Neuronal stem cell (in vitro differentiated cells): ENCODE data around the gene FAM9B.

Experiments
- DNase-seq: peaks from one replicate; pipeline ENCODE4 v3.0.0-alpha.2; 2013; ENCODE audit warnings: low spot score
- H2AFZ ChIP-seq: one replicate; pipeline ENCODE4 v1.6.1; 2013; ENCODE audit warnings: mild to moderate bottlenecking, low read length, inconsistent platforms
- H2AK5ac ChIP-seq: 2 replicates; pipeline ENCODE4 v1.6.1; 2013; ENCODE audit warnings: low read depth, mild to moderate bottlenecking, inconsistent platforms, low read length, moderate library complexity, mixed read lengths
- H2BK120ac ChIP-seq: 2 replicates; pipeline ENCODE4 v1.6.1; 2013; ENCODE audit warnings: low read depth, mild to moderate bottlenecking, inconsistent platforms, low read length, moderate library complexity, mixed read lengths
- H2BK12ac ChIP-seq: one replicate; pipeline ENCODE4 v1.6.1; 2013; ENCODE audit warnings: low read length, inconsistent platforms
- H2BK15ac ChIP-seq: 2 replicates; pipeline ENCODE4 v1.6.1; 2013; ENCODE audit warnings: mild to moderate bottlenecking, low read length, inconsistent platforms, mixed read lengths
- H2BK5ac ChIP-seq: one replicate; pipeline ENCODE4 v1.6.1; 2013; ENCODE audit warnings: inconsistent platforms, mild to moderate bottlenecking, low read length, moderate library complexity
- H3K14ac ChIP-seq: one replicate; pipeline ENCODE4 v1.6.1; 2013; ENCODE audit warnings: low read length, inconsistent platforms
- H3K18ac ChIP-seq: 2 replicates; pipeline ENCODE4 v1.6.1; 2013; ENCODE audit warnings: low read length, inconsistent platforms
- H3K23ac ChIP-seq: 2 replicates; pipeline ENCODE4 v1.6.1; 2013; ENCODE audit warnings: low read depth, mild to moderate bottlenecking, mixed read lengths, low read length, inconsistent platforms; ENCODE audit not compliant: poor library complexity
- H3K27ac ChIP-seq: replicated peaks from 3 replicates; pipeline ENCODE4 v1.5.1; 2013; ENCODE audit warnings: low read length, inconsistent platforms
- H3K27me3 ChIP-seq, 3 experiments: 2 replicates each; pipeline ENCODE4 v1.6.1; 2013; ENCODE audit warnings: low read length in 3 of 3, mild to moderate bottlenecking in 2 of 3, inconsistent platforms in 1 of 3, low read depth in 1 of 3, mixed read lengths in 1 of 3, moderate library complexity in 1 of 3; ENCODE audit not compliant: control insufficient read depth in 3 of 3, insufficient read depth in 3 of 3
- H3K36me3 ChIP-seq, 2 donors: replicated peaks in 1 of 2; 2 replicates each; pipeline ENCODE4 v1.6.1; 2013; ENCODE audit warnings: low read length in 2 of 2; ENCODE audit not compliant: control insufficient read depth in 2 of 2, insufficient read depth in 2 of 2
- H3K4ac ChIP-seq: 2 replicates; pipeline ENCODE4 v1.6.1; 2013; ENCODE audit warnings: inconsistent platforms, mild to moderate bottlenecking, low read length, moderate library complexity
- H3K4me1 ChIP-seq, 2 donors: 1 replicate in 1 of 2; 2 replicates in 1 of 2; pipeline ENCODE4 v1.6.1; 2013; ENCODE audit warnings: low read length in 2 of 2, low read depth in 1 of 2; ENCODE audit not compliant: control insufficient read depth in 2 of 2, insufficient read depth in 1 of 2
- H3K4me2 ChIP-seq: one replicate; pipeline ENCODE4 v1.6.1; 2013; ENCODE audit warnings: mild to moderate bottlenecking, low read length, inconsistent platforms; ENCODE audit not compliant: insufficient read depth, poor library complexity, severe bottlenecking
- H3K4me3 ChIP-seq, 2 donors: 2 replicates each; pipeline ENCODE4 v1.5.1; 2013; ENCODE audit warnings: low read length in 2 of 2, mild to moderate bottlenecking in 2 of 2, inconsistent platforms in 1 of 2, moderate library complexity in 1 of 2
- H3K79me1 ChIP-seq: one replicate; pipeline ENCODE4 v1.6.1; 2013; ENCODE audit warnings: low read depth, mild to moderate bottlenecking, inconsistent platforms, low read length, moderate library complexity
- H3K9ac ChIP-seq: one replicate; pipeline ENCODE4 v1.6.1; 2013; ENCODE audit warnings: mild to moderate bottlenecking, low read depth, low read length, inconsistent platforms; ENCODE audit not compliant: poor library complexity
- H3K9me3 ChIP-seq, 2 donors: replicated peaks in 1 of 2; 2 replicates each; pipeline versions ENCODE3 to v1.6.1; 2013; ENCODE audit warnings: low read length in 2 of 2, mild to moderate bottlenecking in 2 of 2, inconsistent platforms in 1 of 2, low read depth in 1 of 2, mixed read lengths in 1 of 2, moderate library complexity in 1 of 2; ENCODE audit not compliant: control insufficient read depth in 2 of 2, insufficient read depth in 1 of 2
- H4K8ac ChIP-seq: one replicate; pipeline ENCODE4 v1.6.1; 2013; ENCODE audit warnings: low read depth, mild to moderate bottlenecking, inconsistent platforms, low read length, moderate library complexity
- H4K91ac ChIP-seq: one replicate; pipeline ENCODE4 v1.6.1; 2013; ENCODE audit warnings: low read length, low read depth, mild to moderate bottlenecking, inconsistent platforms; ENCODE audit not compliant: poor library complexity
- WGBS, 2 donors: extraction: QIAGEN DNeasy Blood & Tissue Kit; methylation state at CpG; one replicate each; pipeline ENCODE4 v1.1.7; 2013; ENCODE audit warnings: missing lambda C conversion rate in 2 of 2, mixed read lengths in 1 of 2; ENCODE audit not compliant: insufficient read length in 2 of 2, insufficient replicate concordance in 1 of 2; ENCODE audit errors: extremely low coverage in 2 of 2; 5-methylcytosine and 5-hydroxymethylcytosine counted together

FAM9B gene

GRCh38 chrX:9055354-9055753 lies 21.4 kb upstream of the FAM9B start:
- H2BK12ac ChIP-seq: no peak overlapping the region
- no peak overlapping the region for H2BK15ac ChIP-seq
- no peaks in the 10 kb centered on the region for H3K4me1 ChIP-seq
- H2BK120ac ChIP-seq: no peak overlapping the region
- no peak overlapping the region for H3K14ac ChIP-seq
- H3K4me3 ChIP-seq: no peak overlapping the region
- H4K8ac ChIP-seq: no peak overlapping the region
- H2AK5ac ChIP-seq: no peak overlapping the region
- no peak overlapping the region for H3K18ac ChIP-seq
- H4K91ac ChIP-seq: no peak overlapping the region
- no peaks in the 10 kb centered on the region for H3K27me3 ChIP-seq
- H2AFZ ChIP-seq: no peak overlapping the region
- WGBS, 2 donors: no CpG with 5 or more reads among the region's 2 CpGs
- no peaks in the 10 kb centered on the region for H3K9me3 ChIP-seq
- no peaks in the 10 kb centered on the region for H3K79me1 ChIP-seq
- no peaks in the 10 kb centered on the region for H3K36me3 ChIP-seq
- no peak overlapping the region for H3K23ac ChIP-seq
- H3K27ac ChIP-seq: no peak overlapping the region
- no peak overlapping the region for H3K4me2 ChIP-seq
- no peak overlapping the region for H3K9ac ChIP-seq
- no peak overlapping the region for H3K4ac ChIP-seq
- no peak for DNase-seq
- H2BK5ac ChIP-seq: no peak overlapping the region

GRCh38 chrX:9052081-9052480 lies 18.2 kb upstream of the FAM9B start:
- Histone ChIP-seq H3K4me1 (no peaks in the 10 kb centered on the region), H2BK15ac (no peak overlapping the region), H2BK5ac (no peak overlapping the region), H3K4me3 (no peak overlapping the region), H3K4ac (no peak overlapping the region), H3K79me1 (no peaks in the 10 kb centered on the region), H3K9me3 (no peaks in the 10 kb centered on the region), H3K14ac (no peak overlapping the region), H3K27ac (no peak overlapping the region), H3K23ac (no peak overlapping the region), H3K18ac (no peak overlapping the region), H3K4me2 (no peak overlapping the region), H2BK120ac (no peak overlapping the region), H3K27me3 (no peaks in the 10 kb centered on the region), H4K8ac (no peak overlapping the region), H2AFZ (no peak overlapping the region), H3K9ac (no peak overlapping the region), H4K91ac (no peak overlapping the region), H2BK12ac (no peak overlapping the region), H3K36me3 (no peaks in the 10 kb centered on the region), H2AK5ac (no peak overlapping the region)
- no CpG with 5 or more reads among the region's 3 CpGs for WGBS, 2 donors
- DNase-seq: no peak

GRCh38 chrX:9050331-9050730 lies 16.4 kb upstream of the FAM9B start:
- no peak overlapping the region for H3K9ac ChIP-seq
- WGBS, 2 donors: no CpG with 5 or more reads among the region's 3 CpGs

GRCh38 chrX:9048801-9049200 lies 14.9 kb upstream of the FAM9B start:
- H2AFZ ChIP-seq: no peak overlapping the region

More at GRCh38 chrX:9050331-9050730, 16.4 kb upstream of the FAM9B start:
- Histone ChIP-seq H3K4me3 (no peak overlapping the region), H2AFZ (no peak overlapping the region), H3K79me1 (no peaks in the 10 kb centered on the region), H4K91ac (no peak overlapping the region), H2BK120ac (no peak overlapping the region), H3K4me2 (no peak overlapping the region), H3K27me3 (no peaks in the 10 kb centered on the region), H3K14ac (no peak overlapping the region), H2BK15ac (no peak overlapping the region), H3K36me3 (no peaks in the 10 kb centered on the region), H4K8ac (no peak overlapping the region), H3K27ac (no peak overlapping the region), H3K23ac (no peak overlapping the region), H2BK12ac (no peak overlapping the region), H2AK5ac (no peak overlapping the region), H3K9me3 (no peaks in the 10 kb centered on the region), H2BK5ac (no peak overlapping the region), H3K4ac (no peak overlapping the region), H3K18ac (no peak overlapping the region), H3K4me1 (no peaks in the 10 kb centered on the region)
- DNase-seq: no peak

More at GRCh38 chrX:9048801-9049200, 14.9 kb upstream of the FAM9B start:
- H2AK5ac ChIP-seq: no peak overlapping the region
- H3K14ac ChIP-seq: no peak overlapping the region
- no peaks in the 10 kb centered on the region for H3K27me3 ChIP-seq
- H3K27ac ChIP-seq: no peak overlapping the region
- H2BK15ac ChIP-seq: no peak overlapping the region
- no peak overlapping the region for H3K4ac ChIP-seq
- H3K79me1 ChIP-seq: no peaks in the 10 kb centered on the region
- no peak overlapping the region for H4K8ac ChIP-seq
- H4K91ac ChIP-seq: no peak overlapping the region
- no peak overlapping the region for H2BK5ac ChIP-seq
- no peak overlapping the region for H3K23ac ChIP-seq
- WGBS, 2 donors: no CpG with 5 or more reads among the region's 1 CpG
- no peaks in the 10 kb centered on the region for H3K4me1 ChIP-seq
- H3K9ac ChIP-seq: no peak overlapping the region
- no peak overlapping the region for H3K18ac ChIP-seq
- H3K4me3 ChIP-seq: no peak overlapping the region
- no peaks in the 10 kb centered on the region for H3K36me3 ChIP-seq
- no peak for DNase-seq
- no peaks in the 10 kb centered on the region for H3K9me3 ChIP-seq
- H2BK120ac ChIP-seq: no peak overlapping the region
- H2BK12ac ChIP-seq: no peak overlapping the region
- no peak overlapping the region for H3K4me2 ChIP-seq
